H1 (cell line): ENCODE measurements around the gene SEMA4C.

Experiments
- CEBPB ChIP-seq: IDR thresholded peaks from 2 replicates; pipeline ENCODE4 v1.6.1; 2012; ENCODE audit warnings: low read depth, low read length
- EP300 ChIP-seq, 2 experiments: IDR thresholded peaks; 1 replicate in 1 of 2; 2 replicates in 1 of 2; pipeline ENCODE4 v1.6.1; 2011 to 2012; ENCODE audit warnings: low read depth in 2 of 2, low read length in 2 of 2, mild to moderate bottlenecking in 2 of 2, borderline replicate concordance in 1 of 2, inconsistent platforms in 1 of 2, moderate library complexity in 1 of 2
- EZH2 ChIP-seq: fragments of 200-600 bp; sonication (generic); IDR thresholded peaks from 2 replicates; pipeline ENCODE4 v1.7.1; 2012; ENCODE audit warnings: low read depth, mild to moderate bottlenecking, moderate library complexity, low read length, inconsistent platforms; ENCODE audit not compliant: severe bottlenecking
- HDAC2 ChIP-seq, 2 experiments: fragments of 300-600 bp in 1 of 2; sonication (generic) in 1 of 2; IDR thresholded peaks; 2 replicates each; pipeline ENCODE4 v1.6.1; 2011 to 2012; ENCODE audit warnings: low read depth in 2 of 2, low read length in 2 of 2, mild to moderate bottlenecking in 2 of 2, moderate library complexity in 2 of 2, borderline replicate concordance in 1 of 2, inconsistent platforms in 1 of 2
- NRF1 ChIP-seq: IDR thresholded peaks from 2 replicates; pipeline ENCODE4 v1.6.1; 2011; ENCODE audit warnings: mild to moderate bottlenecking, low read depth, low read length, improper control_type of control experiment
- PHF8 ChIP-seq: fragments of 200-600 bp; sonication (generic); conservative IDR thresholded peaks from 2 replicates; pipeline ENCODE4 v1.7.1; 2012; ENCODE audit warnings: low read depth, mild to moderate bottlenecking, inconsistent platforms, low read length, moderate library complexity
- POLR2A ChIP-seq, 2 experiments: IDR thresholded peaks; 1 replicate in 1 of 2; 2 replicates in 1 of 2; pipeline ENCODE4 v1.6.1; 2011; ENCODE audit warnings: low read depth in 2 of 2, low read length in 2 of 2, mild to moderate bottlenecking in 2 of 2; ENCODE audit errors: control extremely low read depth in 1 of 2
- POLR2AphosphoS5 ChIP-seq: IDR thresholded peaks from 2 replicates; pipeline ENCODE4 v1.6.1; 2011; ENCODE audit warnings: low read depth, low read length
- RFX5 ChIP-seq: IDR thresholded peaks from 2 replicates; pipeline ENCODE4 v1.6.1; 2011; ENCODE audit warnings: low read depth, low read length, improper control_type of control experiment, borderline replicate concordance
- SP4 ChIP-seq: IDR thresholded peaks from 2 replicates; pipeline ENCODE4 v1.6.1; 2012; ENCODE audit warnings: low read length, inconsistent platforms
- SUZ12 ChIP-seq: fragments of 200-600 bp; sonication (generic); IDR thresholded peaks from 2 replicates; pipeline ENCODE4 v1.6.1; 2012; ENCODE audit warnings: mild to moderate bottlenecking, inconsistent platforms, low read length, moderate library complexity, mixed read lengths
- TAF1 ChIP-seq: IDR thresholded peaks from 2 replicates; pipeline ENCODE4 v1.6.1; 2011; ENCODE audit warnings: mild to moderate bottlenecking, low read depth, low read length
- ZNF274 ChIP-seq: IDR thresholded peaks from 2 replicates; pipeline ENCODE4 v1.7.0; 2012; ENCODE audit warnings: low read length, borderline replicate concordance; ENCODE audit errors: extremely low read depth
- TF ChIP-seq, protein P1 (sequence below), 3 experiments: IDR thresholded peaks; 1 replicate in 2 of 3; 2 replicates in 1 of 3; pipeline versions ENCODE4 v1.5.1 to v1.6.1; 2011; ENCODE audit warnings: low read length in 3 of 3, mild to moderate bottlenecking in 3 of 3, inconsistent platforms in 2 of 3, low read depth in 1 of 3, moderate library complexity in 1 of 3; ENCODE audit not compliant: insufficient read depth in 1 of 3; ENCODE audit errors: control extremely low read depth in 1 of 3

DNA sequence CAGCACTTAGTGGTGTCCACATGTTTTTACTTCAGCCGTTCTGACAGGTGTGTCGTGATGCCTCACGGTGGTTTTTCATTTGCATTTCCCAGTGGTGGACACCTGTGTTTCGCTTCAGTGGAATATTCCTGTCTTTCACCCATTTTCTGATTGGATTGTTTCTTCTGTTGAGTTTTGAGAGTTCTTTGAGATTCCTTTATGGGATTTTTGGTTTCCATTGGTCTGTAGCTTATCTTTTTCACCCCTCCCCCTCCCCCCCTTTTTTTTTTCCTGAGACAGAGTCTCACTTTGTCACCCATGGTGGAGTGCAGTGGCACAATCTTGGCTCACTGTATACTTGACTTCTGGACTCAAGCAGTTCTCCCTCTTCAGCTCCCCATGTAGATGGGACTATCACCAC, 34.0 kb downstream of the SEMA4C start:
- TF ChIP-seq, protein P1, sequence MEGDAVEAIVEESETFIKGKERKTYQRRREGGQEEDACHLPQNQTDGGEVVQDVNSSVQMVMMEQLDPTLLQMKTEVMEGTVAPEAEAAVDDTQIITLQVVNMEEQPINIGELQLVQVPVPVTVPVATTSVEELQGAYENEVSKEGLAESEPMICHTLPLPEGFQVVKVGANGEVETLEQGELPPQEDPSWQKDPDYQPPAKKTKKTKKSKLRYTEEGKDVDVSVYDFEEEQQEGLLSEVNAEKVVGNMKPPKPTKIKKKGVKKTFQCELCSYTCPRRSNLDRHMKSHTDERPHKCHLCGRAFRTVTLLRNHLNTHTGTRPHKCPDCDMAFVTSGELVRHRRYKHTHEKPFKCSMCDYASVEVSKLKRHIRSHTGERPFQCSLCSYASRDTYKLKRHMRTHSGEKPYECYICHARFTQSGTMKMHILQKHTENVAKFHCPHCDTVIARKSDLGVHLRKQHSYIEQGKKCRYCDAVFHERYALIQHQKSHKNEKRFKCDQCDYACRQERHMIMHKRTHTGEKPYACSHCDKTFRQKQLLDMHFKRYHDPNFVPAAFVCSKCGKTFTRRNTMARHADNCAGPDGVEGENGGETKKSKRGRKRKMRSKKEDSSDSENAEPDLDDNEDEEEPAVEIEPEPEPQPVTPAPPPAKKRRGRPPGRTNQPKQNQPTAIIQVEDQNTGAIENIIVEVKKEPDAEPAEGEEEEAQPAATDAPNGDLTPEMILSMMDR (IDR thresholded peaks at IDR 0.05; ENCODE audit: control extremely low read depth in 1 of 3, insufficient read depth in 1 of 3, low read depth in 1 of 3, low read length in 3 of 3) = no peak
- no peak for TF ChIP-seq CEBPB
- TF ChIP-seq SP4 = no peak
- TF ChIP-seq EP300 (IDR thresholded peaks at IDR 0.05; ENCODE audit: borderline replicate concordance in 1 of 2, low read depth in 2 of 2, low read length in 2 of 2) = no peak
- no peak for TF ChIP-seq PHF8
- no peak for TF ChIP-seq NRF1
- TF ChIP-seq POLR2AphosphoS5 = no peak
- TF ChIP-seq ZNF274 = no peak
- TF ChIP-seq HDAC2 (IDR thresholded peaks at IDR 0.05; ENCODE audit: borderline replicate concordance in 1 of 2, low read depth in 2 of 2, low read length in 2 of 2) = no peak
- TF ChIP-seq SUZ12 = no peak
- no peak for TF ChIP-seq RFX5
- no peak for TF ChIP-seq TAF1
- TF ChIP-seq EZH2 = no peak
- TF ChIP-seq POLR2A (IDR thresholded peaks at IDR 0.05; ENCODE audit: control extremely low read depth in 1 of 2, low read depth in 2 of 2, low read length in 2 of 2) = no peak
